HG02885 (cell line): ENCODE data around the gene HSPB7.
"Not testable (repeated sequence)": the region's sequence is repeated elsewhere in the genome, so short reads cannot be mapped to it uniquely, and the experiment has no call there.

Experiments used
- ATAC-seq: cut with Tn5 transposase; IDR thresholded peaks from one replicate; pipeline ENCODE4 v1.9.1; 2021; ENCODE audit warnings: mild to moderate bottlenecking; ENCODE audit not compliant: unreplicated experiment, poor library complexity

Gene HSPB7

DNA sequence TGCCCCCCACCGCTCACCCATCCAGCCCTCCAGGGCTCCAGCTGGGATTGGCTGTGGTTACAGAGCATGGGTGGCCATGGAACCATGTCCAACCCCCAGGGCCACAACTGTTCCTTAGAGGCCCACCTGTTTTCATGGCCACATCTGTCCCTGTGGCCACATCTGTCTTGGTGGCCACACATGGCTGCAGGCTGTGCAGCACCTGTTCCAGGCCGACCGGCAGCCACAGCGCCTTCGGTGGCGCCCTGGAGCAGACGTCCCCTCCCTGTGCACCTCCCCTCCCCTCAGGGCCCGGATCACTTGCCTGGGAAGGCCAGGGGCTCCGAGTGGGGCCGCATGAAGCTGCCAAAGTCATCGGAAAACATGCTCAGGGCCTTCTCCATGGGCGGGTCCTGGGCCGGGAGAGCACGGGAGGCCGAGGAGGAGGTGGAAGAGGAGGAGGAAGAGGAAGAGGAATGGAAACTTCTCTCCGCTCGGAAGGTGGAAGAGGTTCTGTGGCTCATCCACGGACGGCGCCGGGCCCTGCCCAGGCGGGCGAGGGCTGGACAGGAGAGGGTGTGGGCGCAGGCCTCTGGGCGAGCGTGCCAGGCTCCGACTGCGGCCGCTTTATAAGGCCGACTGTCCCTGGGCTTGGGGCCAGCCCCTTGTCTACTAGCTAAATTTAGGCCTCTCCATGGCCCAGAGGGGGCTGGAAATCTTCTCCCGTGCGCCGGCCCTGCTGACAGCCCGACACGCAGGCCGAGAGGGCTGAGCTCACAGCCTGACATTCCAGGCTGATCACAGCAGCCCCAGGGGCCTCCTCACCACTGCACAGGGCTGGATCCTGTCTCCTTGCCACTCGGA is at the start of gene HSPB7:
Gene HSPB7, minus strand, starts transcription at position 583 of the 843 bp plus-strand sequence. Its CDS starts 80 bp downstream, at position 503.
- no peak for ATAC-seq

DNA sequence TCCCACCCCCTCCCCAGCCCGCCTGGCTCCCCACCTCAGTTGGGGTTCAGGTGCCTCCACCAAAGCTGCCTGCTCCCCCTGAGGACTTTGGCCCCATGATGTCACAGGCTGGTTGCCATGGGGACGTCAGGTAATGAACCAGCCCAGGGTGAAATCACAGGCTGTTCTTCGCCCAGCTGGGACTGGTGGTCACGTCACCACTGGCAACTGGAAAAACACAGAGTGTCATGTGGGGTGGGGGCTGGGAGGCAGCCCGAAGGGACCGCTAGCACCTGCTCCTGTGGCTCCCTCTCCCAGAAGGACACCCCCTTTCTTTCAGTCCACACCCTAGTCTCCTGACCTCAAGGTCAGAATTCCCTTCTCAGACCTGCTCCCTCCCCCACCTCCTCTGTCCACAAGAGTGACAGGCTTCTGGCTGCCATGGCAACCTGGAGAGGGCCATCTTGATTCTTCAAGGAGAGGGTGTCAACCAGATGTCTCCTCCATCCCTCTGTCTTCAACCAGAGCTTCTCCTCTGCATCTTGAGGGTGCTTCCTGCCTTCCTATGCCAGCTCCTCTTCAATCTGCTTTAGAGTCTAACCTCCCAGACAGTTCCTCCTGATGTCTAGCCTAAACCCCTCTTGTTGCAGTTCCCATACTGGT is 49.4 kb upstream of the HSPB7 start:
- no peak for ATAC-seq

DNA sequence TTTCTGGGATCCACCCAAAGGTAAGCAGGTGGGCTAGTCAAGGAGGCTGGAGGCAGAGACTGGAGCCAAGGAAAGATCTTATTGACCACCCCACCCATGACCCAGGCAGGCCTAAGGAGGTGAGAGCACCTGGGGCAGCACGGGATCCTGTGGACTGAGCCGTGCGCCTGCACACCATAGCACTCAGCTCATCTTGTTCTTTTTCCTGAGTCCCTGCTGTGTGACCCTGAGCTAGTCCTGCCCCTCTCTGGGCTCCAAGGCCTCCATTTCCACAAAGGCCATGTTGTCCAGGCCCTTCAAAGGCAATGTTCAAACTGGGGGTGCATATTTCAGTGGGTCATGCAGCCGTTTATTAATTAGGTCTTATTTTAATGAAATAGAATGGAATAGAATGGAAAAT is 48.4 kb upstream of the HSPB7 start:
- ATAC-seq: no peak

DNA sequence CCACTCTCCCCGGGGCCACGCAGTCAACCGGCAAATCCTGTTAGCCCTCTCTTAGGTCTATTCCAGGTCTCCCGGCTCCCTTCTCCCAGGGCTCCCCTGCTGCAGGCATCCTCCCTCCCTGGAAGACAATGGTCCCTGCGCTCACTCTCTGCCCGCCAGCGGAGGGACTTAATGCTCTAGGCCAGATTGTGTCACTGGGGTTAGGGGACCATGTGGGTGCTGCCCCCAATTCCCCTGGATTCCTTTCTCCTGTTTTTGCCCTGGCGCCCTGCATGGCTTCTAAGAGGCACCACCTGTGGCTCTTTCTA is 47.4 kb upstream of the HSPB7 start:
- ATAC-seq: no peak

DNA sequence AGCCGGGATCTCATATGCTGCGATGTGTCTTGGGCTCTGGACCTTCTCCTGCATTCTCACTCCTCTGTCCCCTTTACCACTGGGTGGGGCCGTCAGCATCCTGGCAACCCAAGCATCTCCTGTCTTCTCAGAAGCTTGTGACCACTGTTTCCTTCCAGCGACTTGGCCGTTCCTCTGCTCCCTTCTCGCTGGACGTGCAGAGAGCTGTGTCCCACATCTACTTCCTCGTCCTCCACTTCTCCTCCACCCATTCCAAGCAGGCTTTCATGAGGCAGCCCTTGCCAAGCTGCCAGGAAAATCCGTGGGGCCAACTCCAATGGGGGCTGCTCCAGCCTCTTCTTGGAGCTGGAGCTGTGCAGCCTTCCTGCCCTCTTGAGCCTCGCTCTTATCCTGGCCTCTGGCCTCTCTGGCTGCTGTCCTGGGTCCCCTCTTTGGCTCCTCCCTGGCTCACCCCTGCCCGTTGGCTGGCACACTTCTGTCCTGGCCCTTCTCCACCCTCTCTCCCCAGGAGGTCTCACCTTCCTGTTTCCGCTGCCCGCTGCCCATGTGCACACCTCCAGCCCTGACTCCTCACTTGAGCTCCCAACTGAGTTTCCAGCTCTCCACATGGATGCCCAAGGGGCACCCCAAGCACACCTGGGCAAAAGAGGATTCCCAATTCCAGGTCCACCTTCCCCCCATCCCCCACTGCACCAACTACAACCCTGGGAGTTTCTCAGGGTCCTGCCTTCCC is 46.9 kb upstream of the HSPB7 start:
- no peak for ATAC-seq

DNA sequence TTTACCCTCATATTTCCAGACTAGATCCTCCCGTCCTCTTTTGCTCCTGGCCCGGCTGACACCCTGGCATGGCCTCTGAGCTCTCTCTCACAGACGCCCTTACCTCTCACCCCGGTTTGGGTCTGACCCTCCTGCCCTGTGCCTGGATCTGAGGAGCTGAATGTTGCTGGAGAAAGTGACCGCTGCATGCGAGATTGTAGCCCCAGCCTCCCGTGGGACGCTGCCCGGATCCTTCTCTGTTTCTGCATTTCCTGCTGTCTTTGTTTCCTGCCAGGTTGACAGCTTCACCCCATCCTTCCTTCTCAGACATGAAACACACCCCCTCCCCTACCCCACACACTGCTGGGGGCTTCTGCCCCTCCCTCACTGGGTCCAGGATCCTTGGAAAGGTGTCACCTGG is 46.1 kb upstream of the HSPB7 start:
- ATAC-seq: no peak

DNA sequence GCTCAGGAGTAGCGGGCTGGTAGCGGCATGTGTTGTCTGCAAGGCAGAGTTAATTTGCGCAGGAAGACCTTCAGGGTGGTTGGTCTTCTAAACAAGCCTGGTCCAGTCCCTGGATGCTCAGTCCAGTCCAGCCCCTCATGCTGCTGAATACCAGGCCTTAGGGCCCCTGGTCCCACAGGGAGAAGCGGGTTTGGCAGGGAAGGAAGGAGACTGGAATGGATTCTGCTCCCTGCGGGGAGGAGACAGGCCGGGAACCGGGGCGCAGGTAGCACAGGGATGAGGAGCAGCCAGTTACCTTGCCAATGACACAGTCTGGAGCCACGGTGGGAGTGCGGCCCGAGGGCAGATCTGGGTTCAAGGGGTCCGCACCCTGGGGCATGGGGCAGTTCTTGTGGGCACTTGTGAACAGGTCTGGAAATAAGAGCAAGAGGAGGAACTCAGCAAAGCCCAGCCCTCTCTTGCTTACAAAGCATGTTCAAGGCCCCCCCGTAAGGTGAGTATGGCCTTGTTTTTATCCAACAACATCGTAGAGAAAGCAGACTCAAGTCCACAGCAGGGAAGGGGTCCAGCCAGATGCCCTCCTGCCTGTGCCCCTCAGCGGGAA is 45.5 kb upstream of the HSPB7 start:
- no peak for ATAC-seq

DNA sequence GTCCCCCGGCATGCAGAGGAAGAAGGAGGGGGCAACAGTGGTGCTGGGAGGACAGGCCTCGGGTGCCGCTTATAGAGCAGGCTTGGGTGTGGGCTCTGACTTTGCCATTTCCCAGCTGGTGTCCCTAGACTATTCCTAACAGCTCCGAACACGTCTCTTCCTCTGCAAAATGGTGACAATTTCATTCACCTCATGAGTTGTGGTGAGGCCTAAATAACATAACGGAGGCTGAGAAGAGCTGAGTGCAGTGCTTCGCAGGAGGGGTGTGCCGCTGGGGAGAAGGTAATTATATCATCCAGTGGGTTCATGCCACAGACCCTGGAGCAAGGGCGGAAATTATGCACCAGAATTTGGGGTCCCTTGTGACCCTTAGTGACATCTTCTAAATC is 44.8 kb upstream of the HSPB7 start:
- not testable (repeated sequence) for ATAC-seq

DNA sequence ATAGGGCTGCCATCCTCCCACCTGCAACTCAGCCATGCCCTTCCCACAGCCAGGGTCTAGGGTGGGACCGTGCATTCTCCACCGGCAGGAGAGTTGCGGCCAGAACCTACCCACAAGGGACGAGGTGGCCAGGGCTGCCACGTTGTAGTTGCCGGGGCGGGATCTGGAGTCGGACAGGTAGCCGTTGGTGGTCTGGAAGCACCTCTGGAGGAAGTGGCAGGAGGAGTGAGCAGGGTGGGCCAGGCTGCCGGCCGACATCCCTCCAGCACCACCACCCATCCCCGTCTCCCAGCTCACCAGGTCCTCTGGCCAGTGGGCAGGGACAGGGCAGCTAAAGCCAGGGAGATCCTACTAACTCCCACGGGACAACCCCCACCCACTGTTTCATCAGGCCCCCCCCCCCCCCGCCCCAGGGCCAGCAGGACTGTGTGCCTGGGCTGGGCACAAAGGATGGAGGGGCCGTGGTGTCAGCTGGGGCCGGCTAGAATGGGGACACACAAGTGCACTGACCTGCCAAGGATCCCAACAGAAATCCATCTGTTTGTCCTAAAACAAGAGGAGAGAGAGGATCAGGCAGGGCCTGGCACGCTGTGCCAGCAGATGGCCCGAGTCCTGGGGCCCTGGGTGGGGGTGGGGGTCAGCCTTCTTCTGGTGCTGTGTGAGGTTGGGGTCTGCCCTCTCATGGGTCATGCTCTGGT is 44.3 kb upstream of the HSPB7 start:
- ATAC-seq: not testable (repeated sequence)

DNA sequence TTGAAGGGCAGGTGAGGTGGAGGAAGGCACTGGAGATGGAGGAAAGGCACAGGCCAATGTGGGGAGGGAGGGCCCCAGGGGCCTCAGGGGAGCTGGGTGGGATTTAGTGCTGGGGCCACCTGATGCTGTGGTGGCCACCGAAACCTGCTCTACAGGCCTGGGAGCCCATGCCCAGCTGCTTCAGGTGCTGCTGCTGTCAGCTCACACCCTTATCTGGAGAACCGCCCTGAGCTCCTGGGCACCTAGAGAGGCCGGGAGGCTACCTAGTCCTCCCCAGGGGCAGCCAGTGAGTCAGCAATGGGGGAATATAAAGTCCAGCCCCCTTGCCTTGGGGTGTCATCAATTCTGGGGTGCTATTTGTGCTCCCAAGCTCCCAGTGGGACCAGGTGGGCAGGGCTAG is 43.4 kb upstream of the HSPB7 start:
- no peak for ATAC-seq

DNA sequence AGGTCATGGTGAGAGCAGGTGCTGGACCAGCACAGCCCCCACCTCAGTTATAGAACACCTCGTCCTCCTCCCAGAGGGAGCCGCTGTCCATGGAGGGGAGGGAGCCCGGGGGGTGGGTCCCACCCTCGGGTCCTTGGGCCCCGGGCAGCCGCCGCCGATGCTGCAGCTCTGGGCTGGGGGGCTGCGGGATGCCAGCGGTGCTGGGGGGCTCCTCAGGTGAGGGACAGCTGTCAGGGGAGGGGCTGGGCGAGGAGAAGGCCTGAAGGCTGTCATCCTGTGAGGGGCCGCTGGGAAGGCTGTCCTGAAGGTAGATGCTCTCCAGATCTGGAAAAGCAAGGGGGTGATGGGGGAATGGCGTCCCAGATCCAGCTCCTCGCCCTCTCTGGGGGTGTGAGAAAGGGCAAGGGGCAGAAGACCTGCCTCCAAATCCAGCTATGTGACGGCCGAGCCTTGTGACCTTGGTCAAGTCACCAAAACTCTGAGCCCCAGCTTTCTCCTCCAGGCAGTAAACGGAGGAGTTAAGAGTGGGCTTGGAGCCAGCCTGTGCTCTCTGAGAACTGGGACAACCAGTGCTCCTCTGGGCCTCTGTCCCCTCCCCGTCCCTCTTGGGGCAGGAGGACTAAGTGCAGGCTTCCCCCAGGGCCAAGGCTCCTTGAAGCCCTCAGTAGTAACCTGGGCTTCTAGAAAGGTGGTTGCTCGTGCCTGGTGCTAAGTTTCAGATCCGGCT is 40.7 kb upstream of the HSPB7 start:
- ATAC-seq: not testable (repeated sequence)

DNA sequence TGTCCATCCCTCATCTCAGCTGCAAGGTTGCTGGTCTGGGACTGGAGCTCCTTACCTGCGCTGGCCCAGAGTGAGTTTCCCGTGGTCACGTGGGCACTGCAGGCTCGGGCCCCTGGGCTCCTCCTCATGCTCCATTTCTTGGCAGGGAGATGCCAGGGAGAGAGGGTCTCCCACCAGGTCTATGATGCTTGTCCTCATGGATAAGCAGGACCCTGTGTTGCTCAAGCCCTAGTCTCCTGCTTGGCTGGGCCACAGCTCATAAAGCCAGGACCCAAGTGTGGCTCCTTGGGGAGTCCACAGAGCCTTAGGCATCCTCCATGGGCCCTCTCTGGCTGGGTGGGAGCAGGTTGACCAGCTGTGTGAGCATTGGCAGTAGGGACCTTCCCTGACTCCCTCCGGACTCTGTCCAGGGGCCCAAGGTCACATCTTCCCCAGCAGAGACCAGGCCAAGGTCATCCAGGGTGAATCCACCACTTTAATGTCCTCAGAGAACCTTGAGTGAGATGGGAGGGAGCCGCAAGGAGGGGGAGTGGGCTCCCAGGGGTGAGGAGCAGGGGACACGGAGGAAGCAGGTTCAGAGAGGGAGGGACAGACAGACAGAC is 39.6 kb upstream of the HSPB7 start:
- ATAC-seq: not testable (repeated sequence)

DNA sequence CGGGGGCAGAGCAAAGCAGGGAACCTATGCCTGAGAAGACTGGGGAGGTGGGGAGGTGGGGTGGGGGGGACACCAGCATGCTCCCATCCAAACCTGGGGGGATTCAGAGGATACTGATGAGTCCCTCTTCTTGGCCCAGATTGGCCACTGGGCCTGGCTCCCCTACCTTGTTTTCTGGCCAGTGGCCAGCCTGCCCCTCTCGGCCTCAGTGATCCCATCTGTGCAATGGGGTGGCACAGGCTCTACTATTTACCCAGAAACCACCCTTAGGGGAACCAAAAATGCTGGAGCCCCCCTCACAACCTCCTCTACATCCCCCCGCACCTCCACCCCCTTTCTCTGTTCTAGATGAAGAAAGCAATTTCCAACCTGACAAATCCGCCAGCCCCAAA is 38.7 kb upstream of the HSPB7 start:
- not testable (repeated sequence) for ATAC-seq

DNA sequence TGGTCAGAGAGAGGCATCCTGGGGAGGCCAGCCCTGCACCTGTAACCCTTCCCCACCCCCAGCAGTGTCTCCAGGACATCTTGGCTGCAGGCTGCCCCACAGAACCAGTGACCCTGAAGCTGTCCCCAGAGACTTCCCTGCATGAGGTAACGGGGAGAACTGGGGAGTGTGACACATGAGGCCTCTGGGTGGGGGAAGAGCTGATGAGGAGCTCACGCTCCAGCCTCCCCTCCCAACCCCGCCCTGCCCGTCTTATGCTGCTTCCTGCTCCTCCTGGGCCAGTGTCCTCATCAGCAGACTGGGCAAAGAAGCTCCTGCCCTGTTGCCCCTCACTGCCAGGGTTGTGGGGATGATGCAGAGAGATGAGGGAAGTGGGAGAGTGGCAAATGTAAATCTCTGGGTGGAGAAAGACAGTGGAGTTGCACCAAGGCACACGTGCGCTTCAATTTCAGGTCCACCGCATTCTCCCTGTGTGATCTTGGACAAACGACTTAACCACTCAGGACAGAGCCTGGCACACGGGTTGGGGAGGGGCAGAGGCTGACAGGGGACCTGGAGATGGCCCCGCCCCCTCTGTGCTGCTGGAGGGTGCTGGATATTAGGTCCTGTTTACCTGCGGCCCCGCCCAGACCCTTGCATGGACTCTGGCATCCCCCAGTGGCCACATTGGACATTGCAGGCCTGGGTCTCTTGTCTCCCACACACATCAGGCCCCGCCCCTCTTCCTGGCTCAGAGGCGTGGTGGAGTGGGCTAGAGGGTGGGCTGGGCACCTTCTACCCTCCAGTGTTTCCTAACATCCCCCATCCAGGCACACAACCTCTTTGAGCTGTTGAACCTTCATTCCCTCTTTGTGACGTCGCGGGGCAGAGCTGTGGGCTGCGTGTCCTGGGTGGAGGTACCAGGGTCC is 38.0 kb upstream of the HSPB7 start:
- peak; percentile 73 for ATAC-seq

DNA sequence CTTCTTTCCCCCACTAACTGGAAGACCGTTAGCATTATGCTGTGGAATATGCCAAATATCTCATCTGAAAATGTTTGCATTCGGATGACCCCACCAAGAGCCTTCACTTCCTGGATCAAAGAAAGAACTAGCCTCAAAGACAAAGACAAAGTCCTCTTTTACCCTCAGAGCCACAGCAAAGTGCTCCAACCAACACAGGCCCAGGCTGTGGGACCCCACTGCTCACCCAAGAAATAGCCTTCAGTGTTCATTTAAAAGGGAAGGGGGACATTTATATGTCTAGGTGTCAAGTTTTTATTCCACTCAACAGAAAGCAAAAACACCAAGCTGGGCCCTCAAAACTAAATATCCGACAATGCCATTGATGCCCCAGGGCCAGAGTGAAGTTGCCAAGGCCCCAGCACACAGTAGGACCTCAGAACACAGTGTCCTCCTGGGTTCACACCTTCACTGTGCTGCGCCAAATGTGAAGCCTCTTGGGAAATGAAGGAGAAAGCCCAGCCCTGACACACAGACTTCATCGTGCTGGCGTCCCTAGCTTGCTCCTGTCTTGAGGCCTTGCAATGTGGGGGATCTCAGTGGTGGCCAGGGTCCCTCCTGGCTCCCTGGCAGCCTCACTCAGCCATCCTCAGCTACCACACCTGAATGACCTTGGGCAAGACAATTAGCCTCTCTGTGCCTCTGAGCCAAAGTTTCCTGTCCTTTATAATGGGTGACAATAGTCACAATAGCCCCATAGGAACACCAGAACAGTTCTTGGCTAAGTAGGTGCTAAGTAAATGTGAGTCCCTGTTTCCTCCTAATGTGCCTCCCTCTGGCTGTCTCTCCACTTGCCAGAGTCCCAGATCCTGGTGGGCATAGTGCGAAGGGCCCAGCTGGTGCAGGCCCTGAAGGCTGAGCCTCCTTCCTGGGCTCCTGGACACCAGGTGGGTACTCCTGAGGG is 37.0 kb upstream of the HSPB7 start:
- no peak for ATAC-seq

DNA sequence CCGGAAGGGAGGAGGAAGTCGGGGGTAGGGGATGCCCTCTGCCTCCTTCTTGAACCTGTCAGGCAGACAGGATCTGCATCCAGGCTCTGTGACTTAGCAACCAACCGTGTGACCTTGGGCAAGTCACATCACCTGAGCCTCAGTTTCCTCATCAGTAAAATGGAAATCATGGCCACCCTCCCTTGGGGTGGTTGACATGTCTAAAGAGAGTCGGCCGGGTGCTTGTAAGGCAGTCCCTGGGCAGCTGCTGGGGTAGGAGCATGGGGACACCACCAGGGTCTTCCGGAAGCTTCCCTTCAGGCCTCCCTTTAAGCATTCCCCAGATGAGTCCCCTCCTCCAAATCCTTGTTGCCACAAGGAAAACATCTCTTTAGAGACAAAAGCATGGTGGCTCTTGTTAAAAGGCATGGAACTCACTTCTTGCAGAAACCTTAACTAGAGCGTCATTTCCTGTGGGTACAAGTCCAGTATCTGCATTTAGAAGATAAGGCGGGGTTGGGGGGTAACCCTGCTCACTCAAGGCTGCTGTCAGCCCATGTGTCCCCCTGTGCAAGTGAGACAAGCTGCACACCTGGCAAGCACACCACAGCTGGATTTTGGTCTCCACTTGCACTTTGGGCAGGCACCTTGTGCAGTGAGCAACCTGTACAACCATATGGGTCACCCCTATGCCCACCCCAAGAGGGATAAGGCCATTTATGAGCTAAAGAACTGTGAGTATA is 36.1 kb upstream of the HSPB7 start:
- no peak for ATAC-seq

DNA sequence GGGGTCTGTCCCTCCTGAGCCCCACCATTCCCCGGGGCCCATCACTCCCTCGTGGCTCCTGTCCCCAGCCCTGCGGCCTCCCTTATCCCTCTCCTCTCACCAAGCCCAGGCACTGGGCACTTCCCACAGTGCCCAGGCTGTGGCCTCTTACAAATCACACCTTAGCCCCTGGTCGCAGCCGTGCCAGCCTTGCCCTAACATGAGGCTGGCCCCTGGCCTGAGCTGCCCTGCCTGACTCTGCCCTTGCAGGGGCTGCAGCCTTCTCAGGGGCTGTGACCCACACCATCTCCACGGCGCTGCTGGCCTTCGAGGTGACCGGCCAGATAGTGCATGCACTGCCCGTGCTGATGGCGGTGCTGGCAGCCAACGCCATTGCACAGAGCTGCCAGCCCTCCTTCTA is 34.1 kb upstream of the HSPB7 start:
- not testable (repeated sequence) for ATAC-seq
